ENCODE measurements around the gene ITIH4.

Gene ITIH4

DNA sequence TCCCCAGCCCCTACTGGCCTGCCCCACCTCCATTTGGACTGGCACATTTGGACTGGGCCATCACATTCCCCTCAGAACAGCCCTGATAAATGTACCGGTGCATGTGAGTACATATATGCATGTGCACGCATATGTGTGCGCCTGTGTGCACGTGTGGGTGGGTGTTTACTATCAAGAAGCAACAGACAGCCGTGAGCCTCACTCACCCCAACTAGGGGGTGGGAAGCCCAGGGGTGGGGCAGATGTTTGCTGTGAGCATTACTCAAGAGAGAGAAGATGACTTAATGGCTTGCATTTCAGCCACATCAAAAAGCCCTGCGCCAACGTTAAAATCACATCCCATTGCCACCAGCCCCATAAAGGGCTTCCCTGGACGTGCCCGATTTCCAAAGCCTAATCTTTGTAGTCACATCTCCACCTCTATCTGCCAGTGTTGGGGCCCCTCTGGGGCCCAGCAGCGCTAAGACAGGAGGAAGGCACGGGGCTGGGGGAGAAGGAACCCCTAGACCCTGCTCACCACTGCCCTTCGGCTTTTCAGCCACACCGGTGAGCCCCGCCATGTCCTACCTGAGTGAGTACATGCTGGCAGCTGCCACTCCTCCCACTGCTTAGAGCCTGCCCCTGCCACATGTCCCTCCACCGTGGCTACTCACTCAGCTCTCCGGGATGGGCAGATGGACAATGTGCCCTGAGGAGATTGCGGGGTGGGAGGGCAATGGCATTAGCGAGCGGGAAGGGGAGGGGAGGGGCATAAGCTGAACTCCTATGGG lies 25.0 kb downstream of the ITIH4 start:
- no peak for FAIRE-seq
- no peak for DNase-seq (ENCODE audit: insufficient read length, low spot score)

DNA sequence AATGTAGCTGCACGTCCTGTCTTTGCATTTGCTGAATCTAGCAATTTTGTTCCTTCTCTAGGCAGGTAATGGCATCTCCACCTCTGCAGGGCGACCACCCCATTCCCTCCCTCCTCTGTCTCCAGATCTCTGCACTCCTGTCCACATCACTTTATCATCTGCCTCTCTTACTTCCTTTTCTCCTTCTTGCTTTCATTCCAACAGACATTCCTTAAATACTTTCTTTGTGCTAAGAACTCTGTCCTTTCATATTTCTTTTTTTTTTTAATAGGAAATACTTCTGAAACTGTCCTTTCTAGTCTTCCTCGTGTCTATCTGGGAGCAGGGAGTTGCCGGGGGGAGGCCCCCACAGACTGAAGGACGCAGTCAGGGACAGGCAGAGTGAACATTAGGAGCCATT lies 28.6 kb downstream of the ITIH4 start:
- FAIRE-seq (no peak), DNase-seq (ENCODE audit: insufficient read length, low spot score) (no peak)

GRCh38 chr3:52800079-52800478 lies 30.4 kb downstream of the ITIH4 start:
- FAIRE-seq (no peak), DNase-seq (ENCODE audit: insufficient read length, low spot score) (no peak)

- DNase-seq (ENCODE audit: insufficient read length, low spot score) (peak; percentile 52), FAIRE-seq (peak; percentile 78)
Observed at GRCh38 chr3:52798978-52799476, 31.4 kb downstream of the ITIH4 start.

DNA sequence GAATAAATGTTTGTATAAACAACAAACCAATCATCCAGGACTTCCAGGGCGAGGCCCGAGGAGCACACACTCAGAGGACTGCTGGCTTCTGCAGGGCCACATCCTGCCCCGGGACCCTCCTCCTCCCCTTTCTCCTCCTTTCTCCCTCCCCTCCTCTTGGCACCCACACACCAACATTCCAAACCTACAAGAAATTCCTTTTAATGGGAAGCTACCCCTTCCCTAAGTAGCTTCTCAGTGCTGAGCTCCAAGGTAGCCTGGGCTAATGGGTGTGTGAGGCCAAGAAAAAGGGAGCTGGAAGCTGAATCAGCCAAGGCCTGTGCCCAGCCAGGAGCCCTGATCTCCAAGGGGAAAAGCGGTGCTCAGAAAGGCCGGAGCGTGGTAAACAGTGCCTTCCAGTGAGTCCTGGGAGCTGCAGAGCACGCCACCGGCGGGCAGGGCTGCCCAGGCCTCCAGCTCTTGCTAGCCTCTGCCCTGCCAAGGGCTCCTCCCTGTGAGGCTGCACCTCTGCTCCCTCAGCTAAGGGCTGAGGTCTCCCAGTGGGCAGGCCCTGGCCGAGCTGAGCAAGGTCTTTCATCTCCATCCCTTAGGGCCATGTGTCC lies 32.0 kb downstream of the ITIH4 start:
- no peak for FAIRE-seq
- DNase-seq (ENCODE audit: insufficient read length, low spot score), result no peak

GRCh38 chr3:52796411-52796810 lies 34.1 kb downstream of the ITIH4 start:
- DNase-seq (ENCODE audit: insufficient read length, low spot score) (no peak), FAIRE-seq (no peak)

DNA sequence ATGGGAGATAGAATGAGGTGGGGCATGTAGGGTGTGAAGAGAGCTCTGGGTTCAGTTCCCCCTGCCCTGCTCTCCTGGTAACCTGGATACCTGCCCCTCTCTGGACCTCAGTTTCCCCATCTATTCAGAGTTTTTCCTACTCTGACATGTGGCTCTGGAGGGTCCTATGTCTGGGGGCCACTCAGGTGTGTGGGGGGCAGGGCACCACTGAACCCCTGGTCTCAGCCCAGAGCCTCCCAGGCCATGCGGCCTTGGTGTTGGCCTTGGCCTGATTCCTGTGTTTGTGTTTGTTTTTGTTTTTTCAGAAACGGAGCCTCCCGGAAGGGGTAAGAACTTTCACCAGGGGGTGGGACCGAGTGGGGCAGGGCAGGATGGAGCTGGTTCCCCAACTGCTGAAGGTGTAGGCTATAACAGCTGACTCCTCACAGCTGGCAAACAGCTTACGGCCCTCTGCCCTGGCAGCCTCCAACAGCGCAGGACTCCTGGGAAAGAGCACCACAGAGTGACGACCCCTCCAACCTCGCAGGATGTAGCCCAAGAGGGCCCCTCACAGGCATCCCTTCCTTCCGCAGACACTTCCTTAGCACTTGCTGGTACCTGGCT lies 35.1 kb downstream of the ITIH4 start:
- no peak for FAIRE-seq
- no peak for DNase-seq (ENCODE audit: insufficient read length, low spot score)

GRCh38 chr3:52794612-52795099 lies 35.8 kb downstream of the ITIH4 start, which contains the start of gene ITIH3:
TSS of gene ITIH3 (plus strand) at chr3:52794796. CDS start at chr3:52794804, 8 bp downstream.
- FAIRE-seq (no peak), DNase-seq (ENCODE audit: insufficient read length, low spot score) (no peak)

DNA sequence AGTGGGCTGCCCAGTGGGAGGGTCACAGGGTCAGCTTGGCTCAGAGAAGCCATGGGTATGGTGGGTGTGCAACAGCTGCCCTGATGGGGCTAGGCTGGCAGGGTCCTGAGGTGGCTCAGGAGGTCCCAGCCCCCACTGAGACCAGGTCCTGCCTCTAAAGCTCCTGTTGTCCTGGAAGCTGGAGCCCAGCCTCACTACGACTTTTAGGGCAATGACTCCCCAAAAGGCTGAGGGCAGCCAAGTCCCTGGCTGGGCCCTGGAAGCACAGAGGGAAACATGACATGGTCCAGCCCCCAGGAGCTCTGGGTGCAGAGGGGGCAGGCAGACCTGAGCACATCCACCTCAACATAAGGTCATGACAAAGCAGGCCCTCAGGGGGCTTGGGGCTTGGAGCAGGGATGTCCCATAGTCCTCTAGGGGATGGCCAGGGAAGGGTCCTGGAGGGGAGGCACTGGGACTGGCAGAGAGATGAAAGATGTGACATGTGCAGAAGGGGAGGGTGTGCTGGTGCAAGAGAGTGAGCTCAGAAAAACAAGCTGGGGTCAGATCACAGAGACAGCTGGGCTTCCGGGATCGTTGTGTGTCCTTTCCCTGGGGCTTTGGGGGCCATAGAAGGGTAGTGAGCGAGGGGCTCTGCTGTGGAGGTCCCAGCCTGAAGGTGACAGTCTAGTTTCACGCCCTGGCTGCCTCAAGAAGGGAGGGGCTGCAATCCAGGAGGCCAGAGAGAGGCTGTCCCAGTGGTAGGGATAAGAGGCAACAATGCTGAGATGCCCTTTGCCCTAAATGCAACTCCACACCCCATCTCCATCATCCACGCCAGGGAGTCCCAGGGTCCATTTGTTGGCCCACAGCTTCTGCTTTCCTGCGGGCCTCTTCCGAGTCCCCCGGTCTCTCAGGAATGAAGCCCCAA lies 36.5 kb downstream of the ITIH4 start:
- no peak for FAIRE-seq
- no peak for DNase-seq (ENCODE audit: insufficient read length, low spot score)

GRCh38 chr3:52792961-52793695 lies 37.3 kb downstream of the ITIH4 start:
- DNase-seq (ENCODE audit: insufficient read length, low spot score) (no peak), FAIRE-seq (no peak)

- FAIRE-seq (no peak), DNase-seq (ENCODE audit: insufficient read length, low spot score) (no peak)
Observed at GRCh38 chr3:52792413-52792812, 38.1 kb downstream of the ITIH4 start.

DNA sequence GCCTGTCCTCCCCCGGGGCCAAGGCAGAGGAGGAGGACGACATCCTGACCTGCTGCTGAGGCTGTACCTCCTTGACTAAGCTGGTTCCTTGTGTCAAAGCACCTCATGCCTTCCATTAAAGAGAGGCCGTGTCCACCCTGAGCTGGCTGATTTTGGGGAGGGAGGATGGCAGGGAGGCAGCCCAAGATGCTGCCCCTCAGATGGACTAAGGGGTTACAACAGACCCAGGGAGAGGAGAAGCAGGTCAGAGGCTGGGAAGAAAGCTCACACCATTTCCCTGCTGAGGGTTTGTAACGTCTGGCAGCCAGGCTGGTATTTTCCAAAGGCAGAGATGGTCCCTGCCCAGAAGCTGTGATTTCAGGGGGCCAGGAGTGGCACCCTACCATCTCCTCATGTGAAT lies 38.5 kb downstream of the ITIH4 start:
- FAIRE-seq (no peak), DNase-seq (ENCODE audit: insufficient read length, low spot score) (no peak)

DNA sequence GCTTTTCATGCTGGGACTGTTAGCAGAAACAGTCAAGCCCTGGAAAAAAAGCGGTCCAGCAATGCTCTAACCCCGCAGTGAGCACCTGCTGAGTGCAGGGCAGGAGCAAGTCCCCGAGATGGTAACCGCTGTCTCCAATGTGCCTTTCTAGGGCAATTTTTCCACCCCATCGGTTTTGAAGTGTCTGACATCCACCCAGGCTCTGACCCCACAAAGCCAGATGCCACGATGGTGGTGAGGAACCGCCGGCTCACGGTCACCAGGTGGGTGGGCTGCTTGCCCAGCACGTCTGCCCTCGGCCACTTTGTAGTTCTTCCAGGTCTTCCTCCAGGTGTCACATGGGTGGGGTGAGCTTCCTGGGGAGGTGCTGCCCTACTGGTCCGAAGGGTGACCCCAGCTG lies 39.1 kb downstream of the ITIH4 start:
- FAIRE-seq (no peak), DNase-seq (ENCODE audit: insufficient read length, low spot score) (no peak)

- no peak for DNase-seq (ENCODE audit: insufficient read length, low spot score)
- FAIRE-seq, result no peak
Observed at GRCh38 chr3:52790741-52791140, 39.7 kb downstream of the ITIH4 start.

DNA sequence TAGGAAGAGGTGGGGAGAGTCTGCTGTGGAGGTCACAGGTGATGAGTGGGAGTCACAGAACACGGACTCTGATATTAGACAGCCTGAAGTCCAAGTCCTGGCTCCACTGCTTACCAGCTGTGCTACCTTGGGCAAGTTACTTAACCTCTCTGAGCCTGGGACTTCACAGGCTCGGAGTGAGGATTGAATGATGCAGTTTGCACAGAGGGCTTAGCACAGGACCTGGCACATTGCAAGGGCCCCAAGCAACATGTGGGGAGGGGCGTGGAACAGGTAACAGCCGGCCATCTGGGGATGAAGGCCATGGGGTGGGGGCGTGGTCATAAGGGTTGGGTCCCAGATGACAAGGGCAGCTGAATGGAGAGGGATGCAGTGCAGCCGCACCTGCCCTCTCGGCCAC lies 40.1 kb downstream of the ITIH4 start:
- no peak for FAIRE-seq
- no peak for DNase-seq (ENCODE audit: insufficient read length, low spot score)

DNA sequence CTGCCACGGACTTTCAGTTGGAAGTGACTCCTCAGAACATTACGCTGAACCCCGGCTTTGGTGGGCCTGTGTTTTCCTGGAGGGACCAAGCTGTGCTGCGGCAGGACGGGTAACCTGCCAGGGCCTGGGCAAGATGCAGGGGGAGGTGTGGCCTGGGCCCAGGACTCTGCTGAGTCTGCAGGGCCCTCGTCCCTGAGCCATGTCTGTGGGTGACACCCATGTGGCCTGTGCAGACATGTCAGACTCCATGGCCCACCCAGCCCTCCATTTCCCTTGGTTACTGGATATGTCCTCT lies 40.8 kb downstream of the ITIH4 start:
- no peak for DNase-seq (ENCODE audit: insufficient read length, low spot score)
- FAIRE-seq, result no peak

DNA sequence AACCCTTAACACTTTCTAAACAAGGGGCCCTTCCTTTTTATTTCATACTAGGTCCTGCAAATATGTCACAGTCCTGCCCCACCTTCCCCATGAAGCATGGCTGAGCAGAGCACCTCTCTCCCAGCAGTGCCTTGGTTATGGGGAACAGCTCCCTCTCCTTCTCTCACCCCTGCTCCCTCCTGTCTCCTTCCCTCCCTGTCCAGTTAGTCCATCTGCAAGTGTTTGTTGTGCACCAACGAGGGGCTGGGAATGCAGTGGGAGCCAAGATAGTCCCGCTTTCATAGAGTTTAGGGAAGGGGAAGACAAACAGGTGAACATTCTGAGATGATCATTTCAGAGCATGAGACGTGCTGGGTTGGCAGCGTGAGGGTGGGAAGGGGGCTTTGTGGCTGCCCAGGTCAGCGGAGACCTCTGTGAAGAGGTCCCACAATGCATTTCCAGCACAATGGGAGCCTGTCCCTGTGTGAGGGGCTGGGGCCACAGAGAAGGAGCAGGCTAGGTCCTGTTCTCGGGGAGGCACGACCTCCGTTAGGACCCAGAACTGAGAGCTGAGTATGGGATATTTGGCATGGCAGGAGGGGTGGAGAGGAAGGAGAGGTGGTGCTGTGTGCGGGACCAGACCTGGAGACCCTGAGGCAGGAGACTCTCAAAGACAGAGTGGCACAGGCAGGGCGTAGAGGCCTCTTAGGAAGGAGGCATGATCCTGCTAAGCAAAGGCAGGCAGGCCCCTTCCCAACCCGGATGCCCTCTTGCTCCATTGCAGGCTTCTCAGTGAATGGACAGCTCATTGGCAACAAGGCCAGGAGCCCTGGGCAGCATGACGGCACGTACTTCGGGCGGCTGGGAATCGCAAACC lies 41.4 kb downstream of the ITIH4 start:
- no peak for DNase-seq (ENCODE audit: insufficient read length, low spot score)
- no peak for FAIRE-seq

DNA sequence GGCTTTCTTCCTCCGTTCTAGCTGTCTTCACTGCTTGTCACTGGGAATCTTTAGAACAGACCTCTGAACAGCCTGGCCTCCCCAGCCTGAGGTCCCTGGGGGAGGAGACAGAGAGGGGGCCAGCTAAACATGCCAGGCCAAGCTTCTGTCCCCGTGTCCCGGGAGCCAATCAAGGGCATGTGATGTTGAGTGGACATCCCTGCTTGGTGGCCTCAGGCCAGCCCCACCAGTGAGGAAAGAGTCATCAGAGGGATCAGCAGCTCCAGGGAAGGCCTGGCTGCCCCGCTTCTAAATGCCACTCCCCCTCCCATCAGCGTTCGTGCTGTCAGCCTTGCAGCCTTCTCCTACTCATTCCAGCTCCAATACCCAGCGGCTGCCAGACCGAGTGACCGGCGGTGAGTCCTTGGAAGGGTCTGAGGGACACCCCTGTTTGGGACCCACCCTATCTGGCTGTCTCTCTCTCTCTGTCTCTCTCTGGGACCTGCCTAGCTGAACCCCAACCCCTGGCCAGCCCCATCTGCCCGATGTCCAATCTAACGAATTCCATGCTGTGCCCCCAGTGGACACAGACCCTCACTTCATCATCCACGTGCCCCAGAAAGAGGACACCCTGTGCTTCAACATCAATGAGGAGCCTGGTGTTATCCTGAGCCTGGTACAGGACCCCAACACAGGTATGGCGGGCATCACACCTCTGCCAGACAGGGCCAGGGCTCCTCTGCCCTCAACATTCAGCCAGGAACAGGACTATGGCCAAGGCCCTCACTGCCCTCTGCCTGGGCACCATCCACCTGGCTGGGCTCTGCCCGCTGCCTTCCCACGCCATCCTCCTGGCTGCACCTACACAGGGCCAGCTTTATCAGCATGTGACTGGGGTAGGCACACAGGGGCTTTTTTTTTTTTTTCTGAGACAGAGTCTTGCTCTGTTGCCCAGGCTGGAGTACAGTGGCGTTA lies 42.5 kb downstream of the ITIH4 start:
- DNase-seq (ENCODE audit: insufficient read length, low spot score), result no peak
- FAIRE-seq, result no peak

Data from HTR-8/SVneo (cell line).